ENCODE results near the gene AGR2. TPM values are rescaled to one million over a fixed set of nuclear protein-coding genes. Genes with fewer than 3 reads are reported as not detected.
"Not testable (repeated sequence)": the region's sequence is repeated elsewhere in the genome, so short reads cannot be mapped to it uniquely, and the experiment has no call there.

Gene AGR2
- total RNA-seq, 2 donors from 2014 or later = 1,572 to 2,751 TPM

GRCh38 chr7:16770657-16771329, 34.0 kb downstream of the AGR2 start:
- no peak overlapping the region for H3K9ac ChIP-seq (ENCODE audit: low read depth in 2 of 2, low read length in 2 of 2)
- peaks cover 3% of the 10 kb centered on the region for H3K4me1 ChIP-seq
- H3K27me3 ChIP-seq = no peaks in the 10 kb centered on the region

GRCh38 chr7:16769994-16770393, 34.8 kb downstream of the AGR2 start:
- H3K36me3 ChIP-seq; H3K9me3 ChIP-seq; H3K9ac ChIP-seq (ENCODE audit: low read depth in 2 of 2, low read length in 2 of 2); DNase-seq; H3K4me3 ChIP-seq; H3K27me3 ChIP-seq; intact Hi-C loops (cut with DNase I); H3K4me1 ChIP-seq; H3K27ac ChIP-seq: not testable (repeated sequence)

More at GRCh38 chr7:16770657-16771329, 34.0 kb downstream of the AGR2 start:
- Histone ChIP-seq H3K4me3 (no peak overlapping the region), H3K36me3 (no peaks in the 10 kb centered on the region), H3K9me3 (no peaks in the 10 kb centered on the region), H3K27ac (no peak overlapping the region)
- intact Hi-C loops (cut with DNase I) = no loop called here
- TF ChIP-seq, protein P1, sequence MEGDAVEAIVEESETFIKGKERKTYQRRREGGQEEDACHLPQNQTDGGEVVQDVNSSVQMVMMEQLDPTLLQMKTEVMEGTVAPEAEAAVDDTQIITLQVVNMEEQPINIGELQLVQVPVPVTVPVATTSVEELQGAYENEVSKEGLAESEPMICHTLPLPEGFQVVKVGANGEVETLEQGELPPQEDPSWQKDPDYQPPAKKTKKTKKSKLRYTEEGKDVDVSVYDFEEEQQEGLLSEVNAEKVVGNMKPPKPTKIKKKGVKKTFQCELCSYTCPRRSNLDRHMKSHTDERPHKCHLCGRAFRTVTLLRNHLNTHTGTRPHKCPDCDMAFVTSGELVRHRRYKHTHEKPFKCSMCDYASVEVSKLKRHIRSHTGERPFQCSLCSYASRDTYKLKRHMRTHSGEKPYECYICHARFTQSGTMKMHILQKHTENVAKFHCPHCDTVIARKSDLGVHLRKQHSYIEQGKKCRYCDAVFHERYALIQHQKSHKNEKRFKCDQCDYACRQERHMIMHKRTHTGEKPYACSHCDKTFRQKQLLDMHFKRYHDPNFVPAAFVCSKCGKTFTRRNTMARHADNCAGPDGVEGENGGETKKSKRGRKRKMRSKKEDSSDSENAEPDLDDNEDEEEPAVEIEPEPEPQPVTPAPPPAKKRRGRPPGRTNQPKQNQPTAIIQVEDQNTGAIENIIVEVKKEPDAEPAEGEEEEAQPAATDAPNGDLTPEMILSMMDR (IDR thresholded peaks at IDR 0.05) = no peak
- no peak for DNase-seq

- Histone ChIP-seq H3K27me3 (no peaks in the 10 kb centered on the region), H3K9ac (ENCODE audit: low read depth in 2 of 2, low read length in 2 of 2) (no peak overlapping the region), H3K27ac (peak overlapping the region; percentile 63), H3K9me3 (no peaks in the 10 kb centered on the region), H3K4me3 (no peak overlapping the region), H3K36me3 (no peaks in the 10 kb centered on the region), H3K4me1 (peaks cover 3% of the 10 kb centered on the region)
- TF ChIP-seq, protein P1 (IDR thresholded peaks at IDR 0.05) = no peak
- intact Hi-C loops (cut with DNase I) = no loop called here
- DNase-seq = no peak
Measured at GRCh38 chr7:16765436-16765859, 39.4 kb downstream of the AGR2 start.

GRCh38 chr7:16764942-16765341, 39.9 kb downstream of the AGR2 start:
- intact Hi-C loops (cut with DNase I) = no loop called here
- DNase-seq = no peak
- no peak overlapping the region for H3K4me3 ChIP-seq
- H3K9ac ChIP-seq (ENCODE audit: low read depth in 2 of 2, low read length in 2 of 2) = no peak overlapping the region
- H3K9me3 ChIP-seq = no peaks in the 10 kb centered on the region
- H3K27me3 ChIP-seq = no peaks in the 10 kb centered on the region
- H3K4me1 ChIP-seq = peaks cover 3% of the 10 kb centered on the region
- H3K36me3 ChIP-seq = no peaks in the 10 kb centered on the region
- H3K27ac ChIP-seq = peak overlapping the region; percentile 63
- TF ChIP-seq, protein P1 (IDR thresholded peaks at IDR 0.05) = no peak

GRCh38 chr7:16762177-16762576, 42.6 kb downstream of the AGR2 start:
- no peaks in the 10 kb centered on the region for H3K36me3 ChIP-seq
- H3K4me3 ChIP-seq = no peak overlapping the region
- H3K27me3 ChIP-seq = no peaks in the 10 kb centered on the region
- intact Hi-C loops (cut with DNase I) = no loop called here
- TF ChIP-seq, protein P1 (IDR thresholded peaks at IDR 0.05) = no peak
- H3K9ac ChIP-seq (ENCODE audit: low read depth in 2 of 2, low read length in 2 of 2) = no peak overlapping the region
- DNase-seq = peak; percentile 64
- H3K9me3 ChIP-seq = no peaks in the 10 kb centered on the region
- H3K4me1 ChIP-seq = peaks cover 3% of the 10 kb centered on the region
- no peak overlapping the region for H3K27ac ChIP-seq

GRCh38 chr7:16759840-16760239, 45.0 kb downstream of the AGR2 start:
- intact Hi-C loops (cut with DNase I) = no loop called here
- no peaks in the 10 kb centered on the region for H3K36me3 ChIP-seq
- TF ChIP-seq, protein P1 (IDR thresholded peaks at IDR 0.05) = no peak
- no peak overlapping the region for H3K4me3 ChIP-seq
- H3K9me3 ChIP-seq = no peaks in the 10 kb centered on the region
- no peak overlapping the region for H3K9ac ChIP-seq (ENCODE audit: low read depth in 2 of 2, low read length in 2 of 2)
- no peaks in the 10 kb centered on the region for H3K27me3 ChIP-seq
- H3K4me1 ChIP-seq = no peaks in the 10 kb centered on the region
- H3K27ac ChIP-seq = no peak overlapping the region
- no peak for DNase-seq
